IPS-15b (cell line): ENCODE measurements around the gene KRTAP10-2.
"Not testable (repeated sequence)": the region's sequence is repeated elsewhere in the genome, so short reads cannot be mapped to it uniquely, and the experiment has no call there.

Experiments
- H3K27me3 ChIP-seq: one replicate; pipeline ENCODE4 v1.6.1; 2013; ENCODE audit warnings: low read length; ENCODE audit not compliant: control insufficient read depth, insufficient read depth
- H3K36me3 ChIP-seq: one replicate; pipeline ENCODE4 v1.6.1; 2013; ENCODE audit warnings: low read length; ENCODE audit not compliant: control insufficient read depth, insufficient read depth
- H3K4me1 ChIP-seq: one replicate; pipeline ENCODE4 v1.6.1; 2013; ENCODE audit warnings: mild to moderate bottlenecking, low read length; ENCODE audit not compliant: control insufficient read depth, insufficient read depth
- H3K4me3 ChIP-seq: one replicate; pipeline ENCODE4 v1.5.1; 2013; ENCODE audit warnings: low read depth, low read length
- H3K9ac ChIP-seq: one replicate; pipeline ENCODE4 v1.6.1; 2013; ENCODE audit warnings: low read depth, mild to moderate bottlenecking, low read length
- H3K9me3 ChIP-seq: one replicate; pipeline ENCODE4 v1.6.1; 2013; ENCODE audit warnings: mild to moderate bottlenecking, low read length; ENCODE audit not compliant: control insufficient read depth, insufficient read depth

KRTAP10-2 gene

GRCh38 chr21:44579833-44580144, 28.5 kb upstream of the KRTAP10-2 start:
- H3K4me1 ChIP-seq = no peaks in the 10 kb centered on the region
- H3K36me3 ChIP-seq = no peaks in the 10 kb centered on the region
- no peak overlapping the region for H3K9ac ChIP-seq
- no peaks in the 10 kb centered on the region for H3K27me3 ChIP-seq
- H3K9me3 ChIP-seq = no peaks in the 10 kb centered on the region
- no peak overlapping the region for H3K4me3 ChIP-seq

GRCh38 chr21:44579056-44579832, 27.9 kb upstream of the KRTAP10-2 start:
- Histone ChIP-seq H3K36me3 (no peaks in the 10 kb centered on the region), H3K4me3 (no peak overlapping the region), H3K27me3 (no peaks in the 10 kb centered on the region), H3K9ac (no peak overlapping the region), H3K4me1 (no peaks in the 10 kb centered on the region), H3K9me3 (no peaks in the 10 kb centered on the region)

- H3K27me3 ChIP-seq = no peaks in the 10 kb centered on the region
- no peaks in the 10 kb centered on the region for H3K9me3 ChIP-seq
- no peaks in the 10 kb centered on the region for H3K4me1 ChIP-seq
- no peaks in the 10 kb centered on the region for H3K36me3 ChIP-seq
- H3K4me3 ChIP-seq = no peak overlapping the region
- no peak overlapping the region for H3K9ac ChIP-seq
These were observed 27.2 kb upstream of the KRTAP10-2 start for GRCh38 chr21:44578371-44579055.

DNA sequence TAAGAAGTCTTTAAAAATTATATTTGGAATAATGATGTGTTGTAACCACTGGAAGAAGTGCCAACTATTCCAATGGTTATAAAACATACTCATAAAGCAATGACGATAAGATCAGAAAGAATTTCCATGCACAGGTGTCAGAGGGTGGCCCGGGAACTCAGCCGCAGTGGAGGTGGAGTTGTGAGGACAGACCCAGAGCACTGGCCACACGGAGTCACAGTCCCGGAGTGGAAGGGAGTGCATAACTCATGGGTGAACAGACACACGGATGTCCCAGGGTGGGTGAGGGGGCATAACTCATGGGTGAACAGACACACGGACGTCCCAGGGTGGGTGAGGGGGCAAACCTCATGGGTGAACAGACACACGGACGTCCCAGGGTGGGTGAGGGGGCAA, 24.7 kb upstream of the KRTAP10-2 start:
- Histone ChIP-seq H3K27me3 (no peaks in the 10 kb centered on the region), H3K4me1 (no peaks in the 10 kb centered on the region), H3K9ac (no peak overlapping the region), H3K9me3 (no peaks in the 10 kb centered on the region), H3K36me3 (no peaks in the 10 kb centered on the region), H3K4me3 (no peak overlapping the region)

- H3K36me3 ChIP-seq = no peaks in the 10 kb centered on the region
- no peaks in the 10 kb centered on the region for H3K4me1 ChIP-seq
- H3K9me3 ChIP-seq = no peaks in the 10 kb centered on the region
- H3K4me3 ChIP-seq = no peak overlapping the region
- no peaks in the 10 kb centered on the region for H3K27me3 ChIP-seq
- no peak overlapping the region for H3K9ac ChIP-seq
These were observed 24.2 kb upstream of the KRTAP10-2 start for GRCh38 chr21:44575307-44576024.

GRCh38 chr21:44574457-44575306, 23.4 kb upstream of the KRTAP10-2 start:
- Histone ChIP-seq H3K27me3 (no peaks in the 10 kb centered on the region), H3K36me3 (no peaks in the 10 kb centered on the region), H3K4me3 (no peak overlapping the region), H3K4me1 (no peaks in the 10 kb centered on the region), H3K9me3 (no peaks in the 10 kb centered on the region), H3K9ac (no peak overlapping the region)

DNA sequence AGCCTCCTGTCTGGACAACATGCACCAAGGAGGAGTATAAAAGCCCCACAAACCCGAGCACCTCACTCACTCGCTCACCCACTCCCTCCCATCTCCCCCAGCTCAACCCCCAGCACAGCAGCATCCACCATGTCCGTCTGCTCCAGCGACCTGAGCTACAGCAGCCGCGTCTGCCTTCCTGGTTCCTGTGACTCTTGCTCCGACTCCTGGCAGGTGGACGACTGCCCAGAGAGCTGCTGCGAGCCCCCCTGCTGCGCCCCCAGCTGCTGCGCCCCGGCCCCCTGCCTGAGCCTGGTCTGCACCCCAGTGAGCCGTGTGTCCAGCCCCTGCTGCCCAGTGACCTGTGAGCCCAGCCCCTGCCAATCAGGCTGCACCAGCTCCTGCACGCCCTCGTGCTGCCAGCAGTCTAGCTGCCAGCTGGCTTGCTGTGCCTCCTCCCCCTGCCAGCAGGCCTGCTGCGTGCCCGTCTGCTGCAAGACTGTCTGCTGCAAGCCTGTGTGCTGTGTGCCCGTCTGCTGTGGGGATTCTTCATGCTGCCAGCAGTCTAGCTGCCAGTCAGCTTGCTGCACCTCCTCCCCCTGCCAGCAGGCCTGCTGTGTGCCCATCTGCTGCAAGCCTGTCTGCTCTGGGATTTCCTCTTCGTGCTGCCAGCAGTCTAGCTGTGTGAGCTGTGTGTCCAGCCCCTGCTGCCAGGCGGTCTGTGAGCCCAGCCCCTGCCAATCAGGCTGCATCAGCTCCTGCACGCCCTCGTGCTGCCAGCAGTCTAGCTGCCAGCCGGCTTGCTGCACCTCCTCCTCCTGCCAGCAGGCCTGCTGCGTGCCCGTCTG, 22.5 kb upstream of the KRTAP10-2 start, which contains the start of gene KRTAP10-4:
Gene KRTAP10-4, plus strand, starts transcription at position 100 of the 827 bp plus-strand sequence. Its CDS starts 30 bp downstream, at position 130.
- not testable (repeated sequence) for H3K4me1 ChIP-seq, H3K9me3 ChIP-seq, H3K4me3 ChIP-seq, H3K36me3 ChIP-seq, H3K9ac ChIP-seq, H3K27me3 ChIP-seq

DNA sequence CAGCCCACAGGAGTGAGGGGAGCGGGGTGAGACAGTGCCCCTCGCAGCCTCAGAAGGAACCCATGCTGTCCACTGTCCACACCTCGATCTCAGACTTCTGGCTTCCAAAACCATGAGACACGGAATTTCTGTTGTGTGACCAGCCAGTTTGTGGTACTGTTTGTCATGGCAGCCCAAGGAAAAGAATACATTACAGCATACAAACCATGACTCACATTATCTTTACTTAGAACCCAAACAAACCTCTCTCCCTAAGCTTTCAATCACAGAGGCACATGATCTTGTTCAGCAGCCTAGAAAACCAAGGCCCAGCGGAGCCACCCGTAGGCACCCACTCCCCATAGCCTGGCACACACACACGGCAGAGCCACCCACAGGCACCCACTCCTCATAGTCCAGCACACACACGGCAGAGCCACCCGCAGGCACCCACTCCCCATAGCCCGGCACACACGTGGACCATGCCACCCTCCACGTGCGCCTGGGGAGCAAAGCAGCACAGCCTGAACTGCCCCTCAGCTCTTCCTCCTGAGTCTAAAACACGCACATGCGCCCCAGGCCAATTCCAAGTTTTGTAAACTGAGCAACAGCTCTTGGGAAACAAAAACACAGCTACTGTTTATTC, 21.8 kb upstream of the KRTAP10-2 start:
- H3K4me1 ChIP-seq = no peaks in the 10 kb centered on the region
- H3K9ac ChIP-seq = no peak overlapping the region
- no peaks in the 10 kb centered on the region for H3K27me3 ChIP-seq
- H3K9me3 ChIP-seq = no peaks in the 10 kb centered on the region
- H3K36me3 ChIP-seq = no peaks in the 10 kb centered on the region
- H3K4me3 ChIP-seq = no peak overlapping the region

DNA sequence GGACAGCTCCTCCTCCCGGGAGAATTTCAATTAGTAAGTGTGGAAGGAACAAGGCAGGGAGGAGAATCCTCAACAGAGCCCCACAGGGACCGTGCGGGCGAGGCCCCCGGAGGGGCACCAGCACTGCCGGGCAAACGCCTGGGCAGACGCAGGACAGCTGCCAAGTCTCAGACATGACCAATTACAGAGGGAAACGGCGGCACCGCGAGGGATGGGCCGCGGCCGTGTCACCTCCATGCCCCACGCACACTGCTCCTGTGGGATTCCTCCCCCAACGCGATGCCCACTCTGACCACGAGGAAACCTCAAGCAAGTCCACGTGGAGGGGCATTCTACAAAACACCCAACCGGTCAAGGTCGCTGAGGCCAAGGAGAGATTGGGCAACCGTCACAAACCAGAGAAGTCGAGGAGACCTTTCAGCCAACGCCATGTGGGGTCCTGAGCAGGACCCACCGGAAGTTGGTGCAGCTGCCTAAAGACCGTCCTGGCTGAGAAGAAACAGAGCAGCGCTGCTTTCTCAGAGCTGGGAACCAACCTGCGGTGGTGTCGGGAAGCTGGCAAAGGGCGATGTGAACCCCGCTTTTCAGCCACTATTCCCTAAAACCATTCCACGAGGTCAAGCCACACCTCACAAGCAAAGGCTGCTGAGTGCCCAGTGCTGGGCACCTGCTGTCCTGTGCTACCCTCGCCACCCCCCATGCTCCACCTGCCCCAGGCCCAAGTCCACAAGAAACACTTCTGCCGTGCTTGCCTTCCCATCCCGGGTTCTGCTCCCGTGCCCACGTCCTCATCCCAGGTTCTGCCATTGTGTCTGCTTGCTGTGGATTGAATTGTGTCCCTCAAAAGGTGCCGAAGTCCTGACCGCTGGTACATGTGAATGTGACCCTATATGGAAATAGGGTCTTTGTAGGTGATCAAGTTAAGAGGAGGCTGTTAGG, 20.8 kb upstream of the KRTAP10-2 start:
- Histone ChIP-seq H3K4me1 (no peaks in the 10 kb centered on the region), H3K9ac (no peak overlapping the region), H3K36me3 (no peaks in the 10 kb centered on the region), H3K9me3 (no peaks in the 10 kb centered on the region), H3K27me3 (no peaks in the 10 kb centered on the region), H3K4me3 (no peak overlapping the region)

GRCh38 chr21:44571296-44571695, 20.0 kb upstream of the KRTAP10-2 start:
- H3K4me3 ChIP-seq = no peak overlapping the region
- no peaks in the 10 kb centered on the region for H3K36me3 ChIP-seq
- no peaks in the 10 kb centered on the region for H3K4me1 ChIP-seq
- no peaks in the 10 kb centered on the region for H3K9me3 ChIP-seq
- no peak overlapping the region for H3K9ac ChIP-seq
- no peaks in the 10 kb centered on the region for H3K27me3 ChIP-seq
